HG02678 (cell line): ENCODE results near the gene HINFP.
"Not testable (repeated sequence)": the region's sequence is repeated elsewhere in the genome, so short reads cannot be mapped to it uniquely, and the experiment has no call there.

Experiments
- ATAC-seq: cut with Tn5 transposase; IDR thresholded peaks from one replicate; pipeline ENCODE4 v1.9.1; 2021; ENCODE audit warnings: mild to moderate bottlenecking, moderate library complexity; ENCODE audit not compliant: unreplicated experiment

Gene HINFP

DNA sequence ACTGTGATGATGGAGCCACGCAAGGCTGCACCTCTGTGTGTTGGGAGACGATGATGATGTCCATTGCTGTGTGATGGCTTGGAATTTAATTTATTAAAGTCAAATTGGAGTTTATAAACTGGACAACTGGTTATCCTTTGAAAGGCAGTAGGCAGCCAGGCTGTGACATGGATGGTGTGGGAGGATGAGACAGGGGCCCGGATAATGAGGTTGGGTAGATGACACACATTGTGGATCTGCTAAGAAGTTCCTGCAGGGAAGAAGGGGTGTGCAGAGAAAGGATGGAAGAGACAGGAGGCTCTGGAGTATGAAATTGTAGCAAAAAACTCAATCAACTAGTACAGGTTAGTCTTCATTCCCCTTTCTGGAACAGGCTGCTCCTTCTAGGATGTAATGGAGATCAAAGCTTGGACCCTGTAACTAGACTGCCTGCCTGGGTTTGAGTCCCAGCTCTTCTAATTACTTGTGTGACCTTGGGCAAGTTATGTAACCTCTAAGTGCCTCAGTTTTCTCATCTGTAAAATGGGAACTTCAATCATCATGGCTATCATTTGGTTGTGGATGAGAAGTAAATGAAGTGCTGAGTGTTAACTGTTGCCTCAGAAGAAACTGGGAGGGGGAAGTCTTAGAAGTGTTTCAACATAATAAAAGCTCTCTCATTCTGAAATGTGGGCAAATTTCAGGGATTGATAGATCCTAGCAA lies 4.2 kb upstream of the HINFP start:
- no peak for ATAC-seq

DNA sequence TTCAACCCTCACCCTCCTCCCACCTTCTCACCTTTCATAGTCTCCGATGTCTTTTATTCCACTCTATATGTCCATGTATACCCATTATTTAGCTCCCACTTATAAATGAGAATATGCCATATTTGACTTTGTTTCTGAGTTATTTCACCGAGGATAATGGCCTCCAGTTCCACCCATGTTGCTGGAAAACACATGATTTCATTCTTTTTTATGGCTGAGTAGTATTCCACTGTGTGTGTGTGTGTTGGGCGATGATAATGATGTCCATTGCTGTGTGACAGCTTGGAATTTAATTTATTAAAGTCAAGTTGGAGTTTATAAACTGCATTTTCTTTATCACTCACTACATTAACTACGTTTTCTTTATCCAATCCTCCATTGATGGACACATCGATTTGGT lies 3.2 kb upstream of the HINFP start:
- ATAC-seq = no peak

- ATAC-seq = no peak
These were observed 2.4 kb upstream of the HINFP start for GRCh38 chr11:119118946-119119345.

GRCh38 chr11:119120639-119121007 lies 757 bp upstream of the HINFP start:
- no peak for ATAC-seq

GRCh38 chr11:119121811-119122124 lies 388 bp downstream of the HINFP start:
- ATAC-seq = no peak

DNA sequence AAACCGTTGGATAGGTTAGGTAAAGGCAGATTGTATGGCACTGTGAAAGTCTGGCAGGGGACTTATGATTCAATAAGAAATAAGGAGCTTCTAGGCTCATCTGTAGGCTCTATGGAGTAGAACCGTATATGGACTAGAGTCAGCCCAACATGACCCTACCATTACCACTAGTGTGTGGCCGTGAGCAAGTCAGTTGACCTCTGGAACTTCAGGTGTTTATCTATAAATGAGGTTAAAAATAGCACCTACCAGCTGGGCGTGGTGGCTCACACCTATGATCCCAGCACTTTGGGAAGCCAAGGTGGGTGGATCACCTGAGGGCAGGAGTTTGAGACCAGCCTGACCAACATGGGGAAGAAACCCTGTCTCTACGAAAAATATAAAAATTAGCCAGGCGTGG lies 4.4 kb downstream of the HINFP start:
- no peak for ATAC-seq

GRCh38 chr11:119126675-119127268 lies 5.4 kb downstream of the HINFP start:
- ATAC-seq = no peak

DNA sequence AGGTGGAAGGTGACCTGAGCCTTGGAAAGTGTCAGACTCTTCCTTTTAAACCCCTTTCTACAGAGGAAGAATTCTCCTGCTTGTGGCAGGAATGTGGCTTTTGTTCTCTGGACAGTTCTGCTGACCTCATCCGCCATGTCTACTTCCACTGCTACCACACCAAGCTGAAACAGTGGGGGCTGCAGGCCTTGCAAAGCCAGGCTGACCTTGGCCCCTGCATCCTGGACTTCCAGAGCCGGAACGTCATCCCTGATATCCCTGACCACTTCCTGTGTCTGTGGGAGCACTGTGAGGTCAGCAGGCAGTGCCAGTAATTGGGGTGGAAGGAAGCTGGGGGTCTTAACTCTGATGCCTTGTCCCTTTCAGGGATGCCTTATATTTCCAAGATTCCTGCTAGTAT lies 9.3 kb downstream of the HINFP start:
- ATAC-seq = no peak

DNA sequence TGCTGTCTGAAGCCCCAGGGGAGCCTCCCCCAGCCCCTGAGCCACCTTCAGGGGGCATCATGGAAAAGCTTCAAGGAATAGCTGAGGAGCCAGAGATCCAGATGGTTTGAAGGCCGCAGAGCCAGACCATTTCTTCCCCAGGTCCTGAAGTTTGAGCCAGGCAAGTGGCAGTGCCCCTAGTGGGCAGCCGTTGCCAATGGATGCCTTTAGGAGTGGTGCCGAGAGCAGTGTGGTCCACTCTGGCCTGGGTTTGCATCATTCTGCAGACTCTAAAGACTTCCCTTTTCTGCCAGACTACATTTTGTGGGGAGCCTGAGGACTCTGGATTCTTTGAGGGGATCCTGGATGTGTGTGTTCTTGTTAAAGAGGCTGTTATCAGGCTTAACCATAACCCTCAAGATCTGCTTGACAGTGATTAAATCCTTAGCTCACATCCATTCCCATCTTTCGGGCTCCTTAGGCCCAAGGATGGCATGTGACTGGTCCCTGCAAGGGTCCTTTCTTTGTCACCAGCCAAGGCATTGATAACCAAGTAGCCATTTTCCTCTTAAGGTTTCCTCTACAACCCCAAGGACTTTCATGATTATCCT lies 13.1 kb downstream of the HINFP start:
- ATAC-seq = no peak

DNA sequence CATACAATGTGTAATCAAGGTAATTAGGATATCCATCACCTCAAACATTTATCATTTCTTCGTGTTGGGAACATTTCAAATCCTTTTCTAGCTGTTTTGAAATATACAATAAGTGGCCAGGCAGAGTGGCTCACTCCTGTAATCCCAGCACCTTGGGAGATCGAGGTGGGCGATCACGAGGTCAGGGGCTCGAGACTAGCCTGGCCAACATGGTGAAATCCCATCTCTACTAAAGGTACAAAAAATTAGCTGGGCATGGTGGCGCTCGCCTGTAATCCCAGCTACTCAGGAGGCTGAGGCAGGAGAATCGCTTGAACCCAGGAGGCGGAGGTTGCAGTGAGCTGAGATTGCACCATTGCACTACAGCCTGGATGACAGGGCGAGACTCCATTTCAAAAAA lies 17.9 kb downstream of the HINFP start:
- ATAC-seq = not testable (repeated sequence)

DNA sequence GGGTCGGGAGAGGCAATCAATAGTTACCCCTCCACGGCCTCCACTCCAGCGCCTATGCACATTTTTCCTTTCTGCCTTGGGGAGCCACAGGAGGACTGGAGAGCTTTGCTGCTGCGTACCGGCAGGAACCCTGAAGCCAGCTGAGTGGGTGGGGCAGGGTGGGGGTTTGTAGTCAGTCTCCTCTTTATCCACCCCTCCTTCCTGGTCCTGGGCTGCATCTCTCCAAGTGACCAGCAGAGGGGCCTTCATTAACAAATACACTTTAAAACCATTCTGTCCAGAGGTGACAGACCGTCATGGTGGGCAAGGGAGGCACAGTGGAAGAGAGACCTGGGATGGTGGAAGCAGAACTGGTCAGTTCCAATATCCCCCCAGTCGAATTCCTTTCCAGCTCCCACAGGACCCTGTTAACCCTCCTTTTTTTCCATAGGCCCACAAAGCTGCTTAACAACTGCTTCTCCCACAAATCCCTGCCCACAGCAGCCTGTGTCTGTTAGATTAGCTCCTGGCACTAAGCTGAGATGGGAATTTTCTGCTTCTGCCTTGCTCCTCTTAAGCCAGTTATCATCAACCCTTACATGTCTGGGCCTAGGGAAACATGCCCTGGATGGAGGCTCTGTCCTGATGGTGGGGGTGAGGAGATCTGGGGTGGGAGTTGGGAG lies 23.6 kb downstream of the HINFP start:
- no peak for ATAC-seq

DNA sequence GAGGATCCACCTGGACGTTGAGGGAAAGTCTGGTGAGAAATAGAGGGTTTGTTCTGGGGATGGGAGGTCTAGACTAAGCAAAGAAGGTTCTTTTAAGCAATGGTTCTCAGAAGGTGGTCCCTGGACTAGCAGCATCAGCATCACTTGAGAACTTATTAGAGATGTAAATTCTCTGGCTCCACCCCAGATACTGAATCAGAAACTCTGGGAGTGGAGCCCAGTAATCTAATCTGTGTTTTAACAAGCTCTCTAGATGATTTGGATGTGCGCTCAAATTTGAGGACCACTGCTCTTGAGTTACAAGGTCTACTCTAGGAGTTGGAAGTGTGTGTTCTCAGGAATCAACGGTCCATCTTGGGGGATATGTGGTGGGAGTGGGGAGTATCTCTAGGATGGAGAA lies 24.2 kb downstream of the HINFP start:
- ATAC-seq = no peak

- no peak for ATAC-seq
These were observed 26.4 kb downstream of the HINFP start for GRCh38 chr11:119147604-119148333.

DNA sequence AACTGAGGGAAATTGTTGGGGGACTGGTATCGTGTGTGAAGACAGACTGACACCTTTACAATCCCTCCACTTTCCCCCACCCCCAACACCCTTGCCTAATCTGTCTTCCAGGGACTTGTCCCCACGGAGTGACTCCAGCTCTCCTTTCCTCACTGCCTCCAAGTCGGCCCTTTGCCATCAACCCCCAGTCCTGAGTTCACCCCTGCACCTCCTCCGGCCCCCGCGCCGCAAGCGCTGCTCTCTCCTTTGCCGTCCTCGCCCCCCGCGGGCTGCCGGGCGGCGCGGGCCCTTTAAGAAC lies 27.3 kb downstream of the HINFP start:
- no peak for ATAC-seq

- no peak for ATAC-seq
These were observed 27.8 kb downstream of the HINFP start, which contains the start of gene ABCG4 for GRCh38 chr11:119149018-119149785. Gene ABCG4, plus strand, starts transcription at chr11:119149052. Its CDS starts 914 bp downstream, at chr11:119149966.

GRCh38 chr11:119149786-119150275 lies 28.5 kb downstream of the HINFP start:
- no peak for ATAC-seq

DNA sequence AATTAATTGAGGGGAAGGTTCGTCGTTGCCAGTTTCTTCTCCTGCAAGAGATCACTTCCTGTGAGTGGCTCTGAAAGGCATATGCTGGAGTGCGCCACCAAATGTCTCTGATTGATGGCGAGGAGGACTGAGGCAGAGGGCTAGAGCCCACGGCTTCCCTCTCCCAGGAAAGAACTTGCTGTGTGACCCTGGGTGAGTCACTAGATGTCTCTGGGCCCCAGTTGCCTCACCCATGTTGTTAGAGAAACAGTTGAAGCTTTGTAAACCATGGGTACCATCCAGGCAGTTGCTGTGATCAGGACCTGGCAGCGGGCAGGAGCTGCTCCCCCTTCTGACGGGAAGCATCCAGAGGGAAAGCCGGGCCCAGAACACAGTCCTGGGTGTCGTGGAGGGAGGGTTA lies 30.7 kb downstream of the HINFP start:
- ATAC-seq = no peak

GRCh38 chr11:119152604-119153003 lies 31.2 kb downstream of the HINFP start:
- ATAC-seq = no peak

GRCh38 chr11:119153049-119153818 lies 31.9 kb downstream of the HINFP start:
- ATAC-seq = no peak

DNA sequence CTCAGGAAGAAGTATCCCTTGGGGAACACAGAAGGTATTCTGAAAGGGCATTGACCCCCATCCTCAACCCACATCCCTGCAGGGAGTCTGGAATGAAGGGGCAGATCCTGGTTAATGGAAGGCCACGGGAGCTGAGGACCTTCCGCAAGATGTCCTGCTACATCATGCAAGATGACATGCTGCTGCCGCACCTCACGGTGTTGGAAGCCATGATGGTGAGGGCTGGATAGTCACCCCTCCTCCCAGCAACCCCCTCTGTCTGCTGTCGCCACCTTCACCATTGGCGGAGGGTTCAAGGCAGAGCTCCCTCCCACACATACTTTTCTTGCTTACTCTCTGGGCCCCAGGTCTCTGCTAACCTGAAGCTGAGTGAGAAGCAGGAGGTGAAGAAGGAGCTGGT lies 32.8 kb downstream of the HINFP start:
- no peak for ATAC-seq
